ENCODE measurements around the gene BMERB1. TPM values are rescaled to one million over a fixed set of nuclear protein-coding genes. Genes with fewer than 3 reads are reported as not detected.

Gene BMERB1
- polyA plus RNA-seq, 1 of the 3 experiments (the other 2 are of a cell fraction) = 33.9 TPM

GRCh38 chr16:15635926-15636325 is 201.5 kb downstream of the BMERB1 start:
- Histone ChIP-seq H3K9me3 (no peaks in the 10 kb centered on the region), H3K79me2 (ENCODE audit: insufficient read depth) (peaks cover 27% of the 10 kb centered on the region), H3K36me3 (replicated peaks in 1 of 2; ENCODE audit: control insufficient read depth in 1 of 2, insufficient read depth in 2 of 2, low read length in 1 of 2) (peaks cover 75 to 80% of the 10 kb centered on the region in 2 experiments), H3F3A (replicated peaks; ENCODE audit: insufficient read depth) (no peaks in the 10 kb centered on the region), H3K27ac (ENCODE audit: low read depth in 2 of 2, low read length in 1 of 2) (no peak overlapping the region), H3K9ac (no peak overlapping the region), H3K4me1 (ENCODE audit: control insufficient read depth in 1 of 2, insufficient read depth in 2 of 2, low read depth in 1 of 2, low read length in 1 of 2) (no peaks in the 10 kb centered on the region; a peak in 1 of 4 replicates), H3K4me2 (no peak overlapping the region), H2AFZ (ENCODE audit: low read depth) (no peak overlapping the region), H4K20me1 (ENCODE audit: insufficient read depth) (no peaks in the 10 kb centered on the region; the same call in 1 of the 2 replicates), H3K27me3 (ENCODE audit: insufficient read depth) (no peaks in the 10 kb centered on the region), H3K9me2 (no peaks in the 10 kb centered on the region), H3K4me3 (ENCODE audit: low read depth in 2 of 2, low read length in 1 of 2) (no peak overlapping the region)
- CTCF ChIA-PET = interaction anchor here (0.7 to 1.7 kb wide), 2 partner anchors 17 to 40 kb away, joined by 3 to 4 read pairs; no protein-coding TSS in a partner anchor
- 97% methylated on average over 9 of the region's 9 CpGs for WGBS (ENCODE audit: low lambda C conversion rate)
- POLR2A ChIA-PET = no interaction called here
- DNase-seq = no peak
- TF ChIP-seq PBX3 (IDR thresholded peaks at IDR 0.05) (no peak), FOSL2 (IDR thresholded peaks at IDR 0.05; ENCODE audit: borderline replicate concordance, low read depth) (no peak), RCOR1 (IDR thresholded peaks at IDR 0.05; ENCODE audit: low read length) (no peak), EP300 (IDR thresholded peaks at IDR 0.05; ENCODE audit: borderline replicate concordance in 1 of 2, low read depth in 1 of 2, low read length in 1 of 2) (no peak), RAD21 (IDR thresholded peaks at IDR 0.05; ENCODE audit: low read length) (no peak), JUND (IDR thresholded peaks at IDR 0.05) (no peak), FOXM1 (IDR thresholded peaks at IDR 0.05; ENCODE audit: low read depth) (no peak), NRF1 (IDR thresholded peaks at IDR 0.05; ENCODE audit: low read depth, low read length) (no peak), YY1 (IDR thresholded peaks at IDR 0.05; ENCODE audit: low read depth) (no peak), POLR2AphosphoS5 (IDR thresholded peaks at IDR 0.05; ENCODE audit: low read depth, low read length) (no peak), GATA2 (CRISPR knock-in tag; IDR thresholded peaks at IDR 0.05) (no peak), TAF1 (IDR thresholded peaks at IDR 0.05; ENCODE audit: borderline replicate concordance, low read depth, low read length) (no peak), REST (IDR thresholded peaks at IDR 0.05; ENCODE audit: low read depth, low read length) (no peak), ELF1 (IDR thresholded peaks at IDR 0.05) (no peak), SMC3 (IDR thresholded peaks at IDR 0.05; ENCODE audit: low read depth, low read length) (no peak)
- TF ChIP-seq, protein P1, sequence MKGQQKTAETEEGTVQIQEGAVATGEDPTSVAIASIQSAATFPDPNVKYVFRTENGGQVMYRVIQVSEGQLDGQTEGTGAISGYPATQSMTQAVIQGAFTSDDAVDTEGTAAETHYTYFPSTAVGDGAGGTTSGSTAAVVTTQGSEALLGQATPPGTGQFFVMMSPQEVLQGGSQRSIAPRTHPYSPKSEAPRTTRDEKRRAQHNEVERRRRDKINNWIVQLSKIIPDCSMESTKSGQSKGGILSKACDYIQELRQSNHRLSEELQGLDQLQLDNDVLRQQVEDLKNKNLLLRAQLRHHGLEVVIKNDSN (IDR thresholded peaks at IDR 0.05; ENCODE audit: borderline replicate concordance, low read depth) = no peak
- TF ChIP-seq, protein P2, sequence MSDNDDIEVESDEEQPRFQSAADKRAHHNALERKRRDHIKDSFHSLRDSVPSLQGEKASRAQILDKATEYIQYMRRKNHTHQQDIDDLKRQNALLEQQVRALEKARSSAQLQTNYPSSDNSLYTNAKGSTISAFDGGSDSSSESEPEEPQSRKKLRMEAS (IDR thresholded peaks at IDR 0.05; ENCODE audit: low read depth) = no peak
